ENCODE data around the gene ACOT2.
"Not testable (repeated sequence)": the region's sequence is repeated elsewhere in the genome, so short reads cannot be mapped to it uniquely, and the experiment has no call there.

ACOT2 gene, protein sequence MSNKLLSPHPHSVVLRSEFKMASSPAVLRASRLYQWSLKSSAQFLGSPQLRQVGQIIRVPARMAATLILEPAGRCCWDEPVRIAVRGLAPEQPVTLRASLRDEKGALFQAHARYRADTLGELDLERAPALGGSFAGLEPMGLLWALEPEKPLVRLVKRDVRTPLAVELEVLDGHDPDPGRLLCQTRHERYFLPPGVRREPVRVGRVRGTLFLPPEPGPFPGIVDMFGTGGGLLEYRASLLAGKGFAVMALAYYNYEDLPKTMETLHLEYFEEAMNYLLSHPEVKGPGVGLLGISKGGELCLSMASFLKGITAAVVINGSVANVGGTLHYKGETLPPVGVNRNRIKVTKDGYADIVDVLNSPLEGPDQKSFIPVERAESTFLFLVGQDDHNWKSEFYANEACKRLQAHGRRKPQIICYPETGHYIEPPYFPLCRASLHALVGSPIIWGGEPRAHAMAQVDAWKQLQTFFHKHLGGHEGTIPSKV

DNA sequence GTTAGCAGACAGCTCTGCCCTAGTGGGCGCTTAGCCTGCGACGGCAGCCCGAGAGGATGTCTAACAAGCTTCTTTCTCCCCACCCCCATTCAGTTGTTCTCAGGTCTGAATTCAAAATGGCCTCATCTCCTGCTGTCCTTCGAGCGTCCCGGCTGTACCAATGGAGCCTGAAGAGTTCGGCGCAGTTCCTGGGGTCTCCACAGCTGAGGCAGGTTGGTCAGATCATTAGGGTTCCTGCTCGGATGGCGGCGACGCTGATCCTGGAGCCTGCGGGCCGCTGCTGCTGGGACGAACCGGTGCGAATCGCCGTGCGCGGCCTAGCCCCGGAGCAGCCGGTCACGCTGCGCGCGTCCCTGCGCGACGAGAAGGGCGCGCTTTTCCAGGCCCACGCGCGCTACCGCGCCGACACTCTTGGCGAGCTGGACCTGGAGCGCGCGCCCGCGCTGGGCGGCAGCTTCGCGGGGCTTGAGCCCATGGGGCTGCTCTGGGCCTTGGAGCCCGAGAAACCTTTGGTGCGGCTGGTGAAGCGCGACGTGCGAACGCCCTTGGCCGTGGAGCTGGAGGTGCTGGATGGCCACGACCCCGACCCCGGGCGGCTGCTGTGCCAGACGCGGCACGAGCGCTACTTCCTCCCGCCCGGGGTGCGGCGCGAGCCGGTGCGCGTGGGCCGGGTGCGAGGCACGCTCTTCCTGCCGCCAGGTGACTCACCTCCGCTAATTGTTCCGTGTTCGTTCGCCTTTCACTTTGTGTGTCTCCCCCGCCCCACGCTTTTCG, at the start of gene ACOT2:
Gene ACOT2, plus strand, starts transcription at position 29 of the 774 bp plus-strand sequence. Its CDS starts 28 bp downstream, at position 57.
- DNase-seq (ENCODE audit: low read depth) = peak; percentile 81

DNA sequence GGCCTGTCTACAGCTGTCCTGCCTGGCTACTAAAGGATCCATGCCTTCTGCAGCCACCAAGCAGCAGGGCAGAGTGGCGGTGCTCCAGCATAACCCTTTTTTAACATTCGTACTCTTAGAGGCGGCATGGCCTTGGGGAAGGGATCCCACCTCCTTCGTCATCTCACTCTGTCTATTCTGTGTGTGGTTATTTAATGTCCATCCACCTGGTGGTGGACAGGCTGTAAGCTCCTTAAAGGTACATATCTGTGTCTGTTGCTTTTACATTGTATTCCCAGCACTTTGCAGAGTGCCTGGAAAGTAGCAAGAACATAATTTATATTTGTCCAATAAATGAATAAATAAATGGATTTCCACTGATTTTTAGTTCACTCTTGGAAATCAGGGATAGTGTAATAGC, 47.8 kb upstream of the ACOT2 start:
- no peak for DNase-seq (ENCODE audit: low read depth)

DNA sequence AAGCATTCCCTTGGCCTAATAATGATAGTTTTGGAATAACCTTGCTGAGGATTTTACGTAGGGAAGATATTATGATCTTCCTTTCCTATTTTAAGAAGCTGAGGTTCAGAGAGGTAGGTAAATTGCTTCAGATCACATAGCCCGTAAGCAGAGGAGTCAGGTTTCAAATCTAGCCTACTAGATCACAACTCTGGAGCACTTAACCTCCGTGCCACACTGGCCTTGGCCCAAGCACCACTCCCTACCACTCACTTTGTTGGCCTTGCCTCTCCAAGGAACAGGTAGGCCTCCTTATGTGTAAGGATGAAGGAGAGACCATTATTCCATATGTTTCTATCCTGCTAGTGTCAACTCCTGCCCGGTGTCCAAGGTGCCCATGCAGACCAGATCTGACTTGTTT, 44.5 kb upstream of the ACOT2 start:
- DNase-seq (ENCODE audit: low read depth) = no peak

DNA sequence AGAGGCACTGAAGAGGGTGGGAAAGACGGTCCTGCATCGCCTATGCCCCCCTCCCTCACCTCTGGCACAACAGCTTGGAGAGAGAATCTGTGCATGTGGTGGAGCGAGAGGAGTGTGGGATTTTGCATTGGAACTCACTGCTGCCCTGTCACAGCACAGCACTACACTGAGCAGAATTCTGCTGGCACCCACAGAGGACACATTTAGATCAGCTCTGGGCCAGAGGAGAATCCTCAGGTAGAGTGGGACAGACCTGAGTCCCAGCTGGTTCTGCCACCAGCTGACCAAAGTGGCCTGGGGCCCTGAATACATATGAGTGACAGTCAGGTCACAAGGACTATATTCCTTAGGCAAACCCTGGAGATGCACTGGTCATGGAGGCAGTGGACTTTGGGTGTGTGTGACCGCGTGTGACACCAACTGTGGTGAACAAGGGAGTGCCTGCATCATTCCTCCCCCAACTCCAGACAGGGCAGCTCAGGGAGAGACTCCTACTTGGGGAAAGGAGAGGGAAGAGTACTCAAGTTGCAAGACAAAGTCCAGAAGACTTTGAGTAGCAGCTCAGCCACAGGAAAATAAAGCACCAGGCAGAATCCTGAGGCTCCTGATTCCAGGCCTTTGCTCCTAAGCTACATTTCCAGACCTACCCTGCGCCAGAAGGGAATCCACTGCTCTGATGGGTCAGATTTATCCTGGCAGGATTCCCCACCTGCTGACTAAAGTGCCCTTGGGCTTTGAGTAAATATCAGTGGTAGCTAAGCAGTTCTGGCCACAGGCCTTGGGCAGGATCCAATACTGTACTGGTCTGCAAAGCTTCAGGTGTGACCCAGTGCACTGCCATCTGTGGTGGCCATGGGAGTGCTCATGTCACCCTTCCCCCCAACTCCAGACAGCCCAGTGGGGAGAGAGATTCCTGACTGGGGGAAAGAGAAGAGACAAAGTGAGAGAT, 42.7 kb upstream of the ACOT2 start:
- no peak for DNase-seq (ENCODE audit: low read depth)

DNA sequence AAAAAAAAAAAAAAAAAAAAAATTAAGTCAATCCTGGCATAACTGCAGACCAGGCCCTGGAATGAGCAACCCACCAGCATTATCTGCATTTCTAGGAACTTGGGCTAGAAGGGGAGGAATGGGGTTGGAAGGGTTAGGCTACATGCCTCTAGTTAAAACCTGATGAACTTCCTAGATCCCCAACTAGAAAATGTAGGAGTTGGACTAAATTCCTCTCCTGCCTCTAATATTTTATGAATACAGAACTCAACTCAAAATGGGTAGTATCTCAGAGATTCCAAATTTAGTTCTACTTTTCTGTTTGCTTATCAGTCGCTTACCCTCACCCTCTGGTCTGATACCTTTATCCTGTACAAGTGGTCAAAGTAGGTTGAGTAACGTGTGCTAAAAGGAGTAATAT, 39.7 kb upstream of the ACOT2 start:
- not testable (repeated sequence) for DNase-seq (ENCODE audit: low read depth)

DNA sequence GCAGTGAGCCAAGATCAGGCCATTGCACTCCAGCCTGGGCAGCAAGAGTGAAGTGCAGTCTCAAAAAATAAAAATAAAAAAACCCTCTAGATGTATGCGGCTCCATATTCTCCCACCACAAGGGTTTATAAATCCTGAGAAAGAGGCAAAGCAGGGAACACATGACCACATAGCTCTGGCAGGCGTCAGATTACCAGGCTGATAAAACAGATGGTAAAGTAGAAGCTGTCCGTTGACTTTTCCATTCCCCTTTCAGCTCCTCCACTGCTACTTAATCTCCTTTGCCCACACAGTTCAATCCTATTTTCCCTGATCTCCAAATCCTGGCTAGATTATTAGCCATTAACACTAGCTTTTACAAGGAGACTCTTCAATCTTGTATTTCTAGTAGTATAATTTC, 37.0 kb upstream of the ACOT2 start:
- DNase-seq (ENCODE audit: low read depth) = not testable (repeated sequence)

DNA sequence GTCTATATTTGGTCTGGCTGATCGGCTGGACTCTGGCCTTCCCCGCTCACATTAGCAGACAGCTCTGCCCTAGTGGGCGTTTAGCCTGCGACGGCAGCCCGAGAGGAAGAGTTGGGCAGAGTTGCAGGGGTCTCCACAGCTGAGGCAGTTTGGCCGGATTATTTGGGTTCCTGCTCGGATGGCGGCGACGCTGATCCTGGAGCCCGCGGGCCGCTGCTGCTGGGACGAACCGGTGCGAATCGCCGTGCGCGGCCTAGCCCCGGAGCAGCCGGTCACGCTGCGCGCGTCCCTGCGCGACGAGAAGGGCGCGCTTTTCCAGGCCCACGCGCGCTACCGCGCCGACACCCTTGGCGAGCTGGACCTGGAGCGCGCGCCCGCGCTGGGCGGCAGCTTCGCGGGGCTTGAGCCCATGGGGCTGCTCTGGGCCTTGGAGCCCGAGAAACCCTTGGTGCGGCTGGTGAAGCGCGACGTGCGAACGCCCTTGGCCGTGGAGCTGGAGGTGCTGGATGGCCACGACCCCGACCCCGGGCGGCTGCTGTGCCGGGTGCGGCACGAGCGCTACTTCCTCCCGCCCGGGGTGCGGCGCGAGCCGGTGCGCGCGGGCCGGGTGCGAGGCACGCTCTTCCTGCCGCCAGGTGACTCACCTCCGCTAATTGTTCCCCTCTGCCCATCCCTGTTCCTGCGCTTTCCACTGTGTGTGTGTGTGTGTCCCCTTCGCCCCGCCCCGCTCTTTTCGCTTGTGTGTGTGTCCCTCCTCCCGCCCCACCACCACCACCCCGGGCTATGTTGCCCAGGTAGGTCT, 31.6 kb upstream of the ACOT2 start:
- DNase-seq (ENCODE audit: low read depth) = not testable (repeated sequence)

DNA sequence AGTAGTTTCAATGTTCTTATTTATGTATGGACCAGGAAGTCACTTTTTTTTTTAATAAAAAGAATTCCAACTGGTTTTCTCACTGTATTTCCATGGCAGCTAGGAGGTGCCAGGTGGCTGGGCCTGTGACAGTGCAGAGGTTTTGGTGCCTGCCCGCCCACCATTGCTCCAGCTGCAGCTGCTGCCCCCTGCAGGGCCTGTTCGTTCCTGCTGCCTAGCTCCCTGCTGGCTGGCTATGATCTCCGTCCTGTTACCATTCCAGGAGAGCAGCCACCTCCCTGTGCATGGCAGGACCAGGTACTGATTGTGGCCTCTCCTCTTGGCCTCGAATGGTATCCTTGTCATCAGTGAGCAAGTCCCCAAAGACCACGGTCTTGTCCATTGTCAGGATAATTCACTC, 30.0 kb upstream of the ACOT2 start:
- DNase-seq (ENCODE audit: low read depth) = peak; percentile 22

DNA sequence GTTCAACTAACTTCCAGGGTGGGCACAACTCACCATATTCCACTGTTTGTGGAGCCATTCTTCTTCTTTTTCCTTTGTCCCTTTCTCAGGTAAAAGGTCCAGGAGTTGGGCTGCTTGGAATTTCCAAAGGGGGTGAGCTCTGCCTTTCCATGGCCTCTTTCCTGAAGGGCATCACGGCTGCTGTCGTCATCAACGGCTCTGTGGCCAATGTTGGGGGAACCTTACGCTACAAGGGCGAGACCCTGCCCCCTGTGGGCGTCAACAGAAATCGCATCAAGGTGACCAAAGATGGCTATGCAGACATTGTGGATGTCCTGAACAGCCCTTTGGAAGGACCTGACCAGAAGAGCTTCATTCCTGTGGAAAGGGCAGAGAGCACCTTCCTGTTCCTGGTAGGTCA, 26.1 kb upstream of the ACOT2 start:
- DNase-seq (ENCODE audit: low read depth) = not testable (repeated sequence)

DNA sequence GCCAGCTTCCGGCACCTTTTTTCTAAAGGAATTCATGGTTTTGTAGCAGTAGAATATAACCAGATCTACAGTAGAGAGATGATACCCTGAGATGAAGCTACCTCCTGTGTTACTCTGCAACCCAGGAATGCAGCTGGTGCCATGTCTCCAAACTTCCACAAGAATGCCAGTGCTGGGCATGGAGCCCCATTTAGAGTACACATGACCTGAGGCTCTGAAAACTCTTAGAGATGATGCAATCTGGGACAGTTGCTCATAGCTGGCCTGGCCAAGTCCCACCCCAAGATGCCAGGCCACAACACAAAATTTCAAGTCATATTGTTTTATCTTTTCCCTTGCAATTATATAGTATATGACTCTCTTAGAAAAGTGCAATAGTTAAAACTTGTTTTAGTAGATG, 23.7 kb upstream of the ACOT2 start:
- DNase-seq (ENCODE audit: low read depth) = not testable (repeated sequence)

DNA sequence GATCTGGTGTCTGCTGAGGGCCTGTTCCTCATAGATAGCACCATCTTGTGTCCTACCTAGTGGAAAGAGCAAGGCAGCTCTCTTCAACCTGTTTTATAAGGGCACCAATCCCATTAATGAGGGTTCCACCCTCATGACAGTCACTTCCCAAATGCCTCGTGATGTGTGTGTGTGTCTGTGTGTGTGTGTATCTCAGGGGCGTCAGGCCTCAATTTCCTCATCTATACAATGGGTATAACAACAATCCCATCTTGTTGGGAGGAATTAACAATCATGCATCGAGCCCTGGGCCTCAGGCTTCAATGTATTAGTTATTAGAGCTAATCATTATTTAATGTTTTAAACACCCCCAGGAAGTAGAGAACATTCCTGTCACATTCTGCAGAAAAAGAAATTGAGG, 19.9 kb upstream of the ACOT2 start:
- DNase-seq (ENCODE audit: low read depth) = not testable (repeated sequence)

DNA sequence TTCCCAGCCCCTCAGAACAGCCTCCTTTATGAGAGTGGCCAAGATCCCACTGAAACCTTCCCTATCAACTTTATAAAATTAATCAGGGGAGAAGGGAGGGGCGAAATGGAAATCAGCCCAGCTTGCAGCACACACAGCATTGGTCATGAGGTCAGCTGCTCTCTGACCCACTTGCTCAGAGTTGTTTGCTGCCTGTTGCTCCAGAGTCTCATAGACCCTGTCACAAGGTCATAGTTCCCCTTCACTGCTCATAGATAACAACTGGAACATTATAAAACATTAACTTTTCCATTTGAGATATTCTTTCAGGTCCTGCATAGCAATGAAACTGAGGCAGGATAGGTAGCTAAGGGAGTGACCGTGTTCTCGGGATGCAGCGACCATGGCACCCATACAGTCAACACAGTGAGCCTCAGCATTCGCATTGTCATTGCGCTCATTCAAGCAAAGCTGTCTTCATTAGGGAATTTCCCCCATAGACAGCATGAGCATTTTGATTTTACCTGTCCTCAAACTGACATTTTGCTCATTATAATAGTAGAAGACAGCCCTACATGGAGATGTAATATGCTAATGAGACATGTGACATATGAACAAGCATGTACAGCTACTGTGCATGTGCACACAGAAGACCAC, 19.0 kb upstream of the ACOT2 start:
- DNase-seq (ENCODE audit: low read depth) = not testable (repeated sequence)

DNA sequence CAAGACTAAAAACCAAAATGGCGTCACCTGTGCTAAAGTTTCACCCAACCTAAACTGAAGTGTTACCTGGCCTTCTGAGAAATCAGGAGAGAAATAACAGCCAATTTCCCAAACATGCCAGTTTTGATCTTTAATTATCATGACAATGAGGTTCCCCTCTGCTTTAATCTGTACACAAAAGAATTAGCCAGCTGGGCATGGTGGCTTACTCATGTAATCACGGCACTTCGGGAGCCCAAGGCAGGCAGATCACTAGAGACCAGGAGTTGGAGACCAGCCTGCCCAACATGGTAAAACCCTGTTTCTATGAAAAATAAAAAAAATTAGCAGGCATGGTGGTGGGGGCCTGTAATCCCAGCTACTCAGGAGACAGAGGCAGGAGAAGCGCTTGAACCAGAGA, 15.2 kb upstream of the ACOT2 start:
- DNase-seq (ENCODE audit: low read depth) = no peak

DNA sequence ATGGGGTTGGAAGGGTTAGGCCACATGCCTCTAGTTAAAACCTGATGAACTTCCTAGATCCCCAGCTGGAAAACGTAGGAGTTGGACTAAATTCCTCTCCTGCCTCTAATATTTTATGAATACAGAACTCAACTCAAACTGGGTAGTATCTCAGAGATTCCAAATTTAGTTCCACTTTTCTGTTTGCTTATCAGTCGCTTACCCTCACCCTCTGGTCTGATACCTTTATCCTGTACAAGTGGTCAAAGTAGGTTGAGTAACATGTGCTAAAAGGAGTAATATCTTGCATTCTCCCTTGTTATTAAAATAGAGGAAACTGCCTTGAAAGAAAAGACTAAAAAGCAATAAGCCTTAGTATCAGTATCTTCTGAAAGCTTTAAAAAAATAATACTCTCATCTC, 11.8 kb upstream of the ACOT2 start:
- not testable (repeated sequence) for DNase-seq (ENCODE audit: low read depth)

DNA sequence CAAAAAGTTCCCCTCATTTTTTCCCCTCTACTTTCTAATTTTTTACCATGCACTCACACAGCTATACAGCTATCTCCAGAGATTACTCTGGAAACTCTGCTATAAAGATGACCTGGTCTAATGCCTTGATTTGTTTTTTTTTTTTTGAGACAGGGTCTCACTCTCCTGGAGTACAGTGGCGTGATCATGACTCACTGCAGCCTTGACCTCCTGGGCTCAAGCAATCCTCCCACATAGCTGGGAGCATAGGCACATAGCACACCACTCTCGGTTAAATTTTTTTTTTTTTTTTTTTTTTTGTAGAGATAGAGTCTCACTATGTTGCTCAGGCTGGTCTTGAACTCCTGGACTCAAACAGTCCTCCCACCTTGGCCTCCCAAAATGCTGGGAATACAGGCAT, 10.8 kb upstream of the ACOT2 start:
- not testable (repeated sequence) for DNase-seq (ENCODE audit: low read depth)

DNA sequence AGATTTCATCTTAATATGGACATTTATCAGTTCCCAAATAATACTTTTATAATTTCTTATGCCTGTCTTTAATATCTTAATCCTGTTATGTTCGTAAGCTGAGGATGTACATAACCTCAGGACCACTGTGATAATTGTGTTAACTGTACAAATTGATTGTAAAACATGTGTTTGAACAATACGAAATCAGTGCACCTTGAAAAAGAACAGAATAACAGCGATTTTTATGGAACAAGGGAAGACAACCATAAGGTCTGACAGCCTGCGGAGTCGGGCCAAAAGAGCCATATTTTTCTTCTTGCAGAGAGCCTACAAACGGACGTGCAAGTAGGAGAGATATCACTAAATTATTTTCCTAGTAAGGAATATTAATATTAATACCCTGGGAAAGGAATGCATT, 6.8 kb upstream of the ACOT2 start:
- DNase-seq (ENCODE audit: low read depth) = not testable (repeated sequence)

DNA sequence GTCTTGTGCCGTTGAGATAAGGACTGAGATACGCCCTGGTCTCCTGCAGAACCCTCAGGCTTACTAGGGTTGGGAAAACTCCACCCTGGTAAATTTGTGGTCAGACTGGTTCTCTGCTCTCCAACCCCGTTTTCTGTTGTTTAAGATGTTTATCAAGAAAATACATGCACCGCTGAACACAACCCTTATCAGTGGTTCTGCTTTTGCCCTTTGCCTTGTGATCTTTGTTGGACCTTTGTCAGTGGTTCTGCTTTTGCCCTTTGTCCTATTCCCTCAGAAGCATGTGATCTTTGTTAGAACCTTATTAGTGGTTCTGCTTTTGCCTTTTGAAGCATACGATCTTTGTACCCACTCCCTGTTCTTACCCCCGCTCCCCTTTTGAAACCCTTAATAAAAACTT, 6.3 kb upstream of the ACOT2 start:
- DNase-seq (ENCODE audit: low read depth) = not testable (repeated sequence)

DNA sequence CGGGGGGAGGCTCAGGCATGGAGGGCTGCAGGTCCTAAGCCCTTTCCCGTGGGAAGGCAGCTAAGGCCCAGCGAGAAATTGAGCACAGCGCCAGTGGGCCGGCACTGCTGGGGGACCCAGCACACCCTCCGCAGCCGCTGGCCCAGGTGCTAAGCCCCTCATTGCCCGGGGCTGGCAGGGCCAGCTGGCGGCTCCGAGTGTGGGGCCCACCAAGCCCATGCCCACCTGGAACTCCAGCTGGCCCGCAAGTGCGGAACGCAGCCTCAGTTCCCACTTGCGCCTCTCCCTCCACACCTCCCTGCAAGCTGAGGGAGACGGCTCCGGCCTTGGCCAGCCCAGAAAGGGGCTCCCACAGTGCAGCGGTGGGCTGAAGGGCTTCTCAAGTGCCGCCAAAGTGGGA, 2.6 kb upstream of the ACOT2 start:
- DNase-seq (ENCODE audit: low read depth) = not testable (repeated sequence)

DNA sequence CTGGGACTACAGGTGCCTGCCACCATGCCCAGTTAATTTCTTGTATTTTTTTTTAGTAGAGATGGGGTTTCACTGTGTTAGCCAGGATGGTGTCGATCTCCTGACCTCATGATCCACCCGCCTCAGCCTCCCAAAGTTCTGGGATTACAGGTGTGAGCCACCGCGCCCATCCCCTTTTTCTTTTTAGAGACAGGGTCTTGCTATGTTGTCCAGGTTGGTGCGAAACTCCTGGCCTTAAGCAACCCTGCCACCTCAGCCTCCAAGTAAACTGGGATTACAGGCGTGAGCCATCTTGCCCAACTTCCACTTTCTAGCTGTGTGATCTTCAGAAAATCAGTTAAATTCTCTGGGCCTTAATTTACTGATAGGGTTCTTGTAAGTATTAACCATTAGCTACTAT, 2.1 kb upstream of the ACOT2 start:
- not testable (repeated sequence) for DNase-seq (ENCODE audit: low read depth)

DNA sequence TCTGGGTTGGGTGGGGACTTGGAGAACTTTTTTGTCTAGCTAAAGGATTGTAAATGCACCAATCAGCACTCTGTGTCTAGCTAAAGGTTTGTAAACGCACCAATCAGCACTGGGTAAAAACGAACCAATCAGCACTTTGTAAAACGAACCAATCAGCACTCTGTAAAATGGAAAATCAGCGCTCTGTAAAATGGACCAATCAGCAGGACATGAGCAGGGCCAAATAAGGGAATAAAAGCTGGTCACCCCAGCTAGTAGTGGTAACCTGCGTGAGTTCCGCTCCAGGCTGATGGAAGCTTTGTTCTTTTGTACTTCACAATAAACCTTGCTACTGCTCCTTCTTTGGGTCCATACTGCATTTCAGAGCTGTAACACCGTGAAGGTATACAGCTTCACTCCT, 1.7 kb upstream of the ACOT2 start:
- DNase-seq (ENCODE audit: low read depth) = no peak

All from stimulated activated CD8-positive, alpha-beta memory T cell treated with anti-CD3 and anti-CD28 coated beads, Interleukin-12 subunit alpha, Interleukin-12 subunit beta, amount 100 ng/mL, for 4 hours (primary cell).